Pons (tissue), 1 donor: ENCODE measurements around the gene UGT1A1.
"Not testable (repeated sequence)": the region's sequence is repeated elsewhere in the genome, so short reads cannot be mapped to it uniquely, and the experiment has no call there.

Experiments
- DNase-seq: peaks from one replicate; pipeline ENCODE4 v3.0.0-alpha.2; 2016; ENCODE audit warnings: low spot score

The UGT1A1 gene

GRCh38 chr2:233760043-233760442 lies at the start of gene UGT1A1:
UGT1A1 (plus strand) TSS chr2:233760270; CDS start chr2:233760288, 18 bp downstream.
- DNase-seq = no peak

- peak; percentile 66 for DNase-seq
These were observed 48.6 kb upstream of the UGT1A1 start for GRCh38 chr2:233711312-233712008.

- no peak for DNase-seq
These were observed 47.3 kb upstream of the UGT1A1 start, which contains the start of gene UGT1A5 for GRCh38 chr2:233712611-233713261. UGT1A5 (plus strand) TSS chr2:233712907; CDS start chr2:233712992, 85 bp downstream.

GRCh38 chr2:233713262-233713615 lies 46.8 kb upstream of the UGT1A1 start:
- no peak for DNase-seq

GRCh38 chr2:233714121-233714520 lies 45.9 kb upstream of the UGT1A1 start:
- DNase-seq = no peak

GRCh38 chr2:233718552-233718951 lies 41.5 kb upstream of the UGT1A1 start, which contains the start of gene UGT1A4:
UGT1A4 (plus strand) TSS chr2:233718736; CDS start chr2:233718821, 85 bp downstream.
- DNase-seq = no peak

- no peak for DNase-seq
These were observed 31.3 kb upstream of the UGT1A1 start, which contains the start of gene UGT1A3 for GRCh38 chr2:233728723-233729301. UGT1A3 (plus strand) TSS chr2:233729042; CDS start chr2:233729127, 85 bp downstream.

GRCh38 chr2:233736868-233737653 lies 23.0 kb upstream of the UGT1A1 start:
- not testable (repeated sequence) for DNase-seq

- no peak for DNase-seq
These were observed 19.2 kb upstream of the UGT1A1 start for GRCh38 chr2:233740870-233741269.

GRCh38 chr2:233743464-233744259 lies 16.4 kb upstream of the UGT1A1 start:
- DNase-seq = no peak

GRCh38 chr2:233745073-233745755 lies 14.9 kb upstream of the UGT1A1 start:
- DNase-seq = no peak

GRCh38 chr2:233745838-233746237 lies 14.2 kb upstream of the UGT1A1 start:
- DNase-seq = not testable (repeated sequence)

- DNase-seq = no peak
These were observed 13.4 kb upstream of the UGT1A1 start for GRCh38 chr2:233746475-233747282.

- DNase-seq = no peak
These were observed 12.9 kb upstream of the UGT1A1 start for GRCh38 chr2:233747283-233747544.

- not testable (repeated sequence) for DNase-seq
These were observed 9.4 kb upstream of the UGT1A1 start for GRCh38 chr2:233750689-233751088.

- not testable (repeated sequence) for DNase-seq
These were observed 8.7 kb upstream of the UGT1A1 start for GRCh38 chr2:233751212-233752009.

GRCh38 chr2:233754872-233755611 lies 5.0 kb upstream of the UGT1A1 start:
- DNase-seq = no peak

GRCh38 chr2:233756429-233757081 lies 3.5 kb upstream of the UGT1A1 start:
- DNase-seq = no peak
